Nephron (organoid): ENCODE data around the gene PTPRE.

Source experiments
- H3K27ac Mint-ChIP-seq, 3 experiments: 2 replicates each; pipeline ENCODE4 v1.8.0; 2020; ENCODE audit warnings: mixed read lengths in 3 of 3, mild to moderate bottlenecking in 2 of 3, moderate library complexity in 1 of 3
- H3K27me3 Mint-ChIP-seq: 2 replicates; pipeline ENCODE4 v1.8.0; 2021; ENCODE audit warnings: low read depth, mild to moderate bottlenecking, moderate library complexity, mixed read lengths
- H3K36me3 Mint-ChIP-seq: 2 replicates; pipeline ENCODE4 v1.8.0; 2020; ENCODE audit warnings: low read depth, mixed read lengths
- H3K4me1 Mint-ChIP-seq: 2 replicates; pipeline ENCODE4 v1.8.0; 2020; ENCODE audit warnings: mixed read lengths
- H3K4me3 Mint-ChIP-seq, 3 experiments: 2 replicates each; pipeline ENCODE4 v1.8.0; 2020; ENCODE audit warnings: mild to moderate bottlenecking in 3 of 3, mixed read lengths in 3 of 3, moderate library complexity in 2 of 3
- H3K9me3 Mint-ChIP-seq: 2 replicates; pipeline ENCODE4 v1.8.0; 2020; ENCODE audit warnings: mixed read lengths
- CTCF ChIP-seq, 3 experiments: fragments of 200-600 bp; sonication (generic); IDR thresholded peaks; one replicate each; pipeline ENCODE4 v1.5.0; 2021; ENCODE audit warnings: antibody characterized with exemption in 3 of 3; ENCODE audit not compliant: unreplicated experiment in 3 of 3

The PTPRE gene

GRCh38 chr10:128017822-128018221 is 110.9 kb downstream of the PTPRE start:
- Mint-ChIP-seq H3K27ac (peak overlapping the region in 1 of 3 experiments; percentile 16), H3K9me3 (no peaks in the 10 kb centered on the region), H3K4me1 (peaks cover 10% of the 10 kb centered on the region), H3K36me3 (no peaks in the 10 kb centered on the region), H3K27me3 (peaks cover 10% of the 10 kb centered on the region), H3K4me3 (no peak overlapping the region)
- TF ChIP-seq CTCF (IDR thresholded peaks at IDR 0.05; ENCODE audit: unreplicated experiment in 3 of 3) = no peak

GRCh38 chr10:128018236-128018635 is 111.3 kb downstream of the PTPRE start:
- no peaks in the 10 kb centered on the region for H3K36me3 Mint-ChIP-seq
- no peaks in the 10 kb centered on the region for H3K9me3 Mint-ChIP-seq
- peak overlapping the region in 2 of 3 experiments; percentile 16 to 26 for H3K27ac Mint-ChIP-seq
- peaks cover 10% of the 10 kb centered on the region for H3K4me1 Mint-ChIP-seq
- no peak for TF ChIP-seq CTCF (IDR thresholded peaks at IDR 0.05; ENCODE audit: unreplicated experiment in 3 of 3)
- peaks cover 10% of the 10 kb centered on the region for H3K27me3 Mint-ChIP-seq
- H3K4me3 Mint-ChIP-seq = no peak overlapping the region

- Mint-ChIP-seq H3K9me3 (no peaks in the 10 kb centered on the region), H3K4me1 (peaks cover 10% of the 10 kb centered on the region), H3K4me3 (no peak overlapping the region), H3K27me3 (peaks cover 10% of the 10 kb centered on the region), H3K36me3 (no peaks in the 10 kb centered on the region), H3K27ac (peak overlapping the region in 1 of 3 experiments; percentile 16)
- no peak for TF ChIP-seq CTCF (IDR thresholded peaks at IDR 0.05; ENCODE audit: unreplicated experiment in 3 of 3)
Measured at GRCh38 chr10:128018691-128019090, 111.8 kb downstream of the PTPRE start.

- H3K27me3 Mint-ChIP-seq = peaks cover 8% of the 10 kb centered on the region
- no peak for TF ChIP-seq CTCF (IDR thresholded peaks at IDR 0.05; ENCODE audit: unreplicated experiment in 3 of 3)
- no peak overlapping the region for H3K4me3 Mint-ChIP-seq
- H3K27ac Mint-ChIP-seq = no peak overlapping the region
- H3K36me3 Mint-ChIP-seq = no peaks in the 10 kb centered on the region
- H3K4me1 Mint-ChIP-seq = peaks cover 20% of the 10 kb centered on the region
- no peaks in the 10 kb centered on the region for H3K9me3 Mint-ChIP-seq
Measured at GRCh38 chr10:128022261-128023196, 115.6 kb downstream of the PTPRE start.

GRCh38 chr10:128024426-128024825 is 117.5 kb downstream of the PTPRE start:
- Mint-ChIP-seq H3K27me3 (peaks cover 8% of the 10 kb centered on the region), H3K27ac (no peak overlapping the region), H3K4me1 (peaks cover 11% of the 10 kb centered on the region), H3K36me3 (no peaks in the 10 kb centered on the region), H3K9me3 (no peaks in the 10 kb centered on the region), H3K4me3 (no peak overlapping the region)
- no peak for TF ChIP-seq CTCF (IDR thresholded peaks at IDR 0.05; ENCODE audit: unreplicated experiment in 3 of 3)

GRCh38 chr10:128025437-128025836 is 118.5 kb downstream of the PTPRE start:
- Mint-ChIP-seq H3K36me3 (no peaks in the 10 kb centered on the region), H3K9me3 (no peaks in the 10 kb centered on the region), H3K27ac (no peak overlapping the region), H3K4me3 (no peak overlapping the region), H3K4me1 (peaks cover 21% of the 10 kb centered on the region), H3K27me3 (peaks cover 4% of the 10 kb centered on the region)
- TF ChIP-seq CTCF (IDR thresholded peaks at IDR 0.05; ENCODE audit: unreplicated experiment in 3 of 3) = no peak
